Dendritic cell treated with granulocyte-macrophage colony-stimulating factor and Interleukin-4, amounts not matched to agents 40 ng/mL and 50 ng/mL, for 4 days (primary cell): ENCODE results near the gene PLEKHO2.

Source experiments
- H3K27ac Mint-ChIP-seq: one replicate; pipeline ENCODE4 v1.8.0; 2022; ENCODE audit warnings: mild to moderate bottlenecking, mixed read lengths
- H3K27me3 Mint-ChIP-seq: one replicate; pipeline ENCODE4 v1.8.0; 2022; ENCODE audit warnings: mild to moderate bottlenecking, mixed read lengths
- H3K36me3 Mint-ChIP-seq: one replicate; pipeline ENCODE4 v1.8.0; 2022; ENCODE audit warnings: low read depth, mixed read lengths
- H3K4me1 Mint-ChIP-seq: one replicate; pipeline ENCODE4 v1.8.0; 2022; ENCODE audit warnings: low read depth, mixed read lengths
- H3K4me3 Mint-ChIP-seq: one replicate; pipeline ENCODE4 v1.8.0; 2022; ENCODE audit warnings: mild to moderate bottlenecking, moderate library complexity, mixed read lengths
- H3K9me3 Mint-ChIP-seq: one replicate; pipeline ENCODE4 v1.8.0; 2022; ENCODE audit warnings: mixed read lengths
- intact Hi-C: fragments of 100-400 bp; cut with micrococcal nuclease; formaldehyde crosslinking; loops from one replicate; pipeline ENCODE4 v1.15.0; 2022

The PLEKHO2 gene

GRCh38 chr15:64842986-64843561 lies 1.4 kb downstream of the PLEKHO2 start:
- H3K9me3 Mint-ChIP-seq, result no peaks in the 10 kb centered on the region
- peaks cover 72% of the 10 kb centered on the region for H3K4me1 Mint-ChIP-seq
- peak overlapping the region; percentile 90 for H3K4me3 Mint-ChIP-seq
- no peaks in the 10 kb centered on the region for H3K27me3 Mint-ChIP-seq
- H3K27ac Mint-ChIP-seq, result peak overlapping the region; percentile 87
- intact Hi-C loops, result loop anchor here (1.0 to 5.0 kb wide), 3 partner anchors 8 to 149 kb away; no protein-coding TSS in a partner anchor
- peaks cover 64% of the 10 kb centered on the region for H3K36me3 Mint-ChIP-seq

DNA sequence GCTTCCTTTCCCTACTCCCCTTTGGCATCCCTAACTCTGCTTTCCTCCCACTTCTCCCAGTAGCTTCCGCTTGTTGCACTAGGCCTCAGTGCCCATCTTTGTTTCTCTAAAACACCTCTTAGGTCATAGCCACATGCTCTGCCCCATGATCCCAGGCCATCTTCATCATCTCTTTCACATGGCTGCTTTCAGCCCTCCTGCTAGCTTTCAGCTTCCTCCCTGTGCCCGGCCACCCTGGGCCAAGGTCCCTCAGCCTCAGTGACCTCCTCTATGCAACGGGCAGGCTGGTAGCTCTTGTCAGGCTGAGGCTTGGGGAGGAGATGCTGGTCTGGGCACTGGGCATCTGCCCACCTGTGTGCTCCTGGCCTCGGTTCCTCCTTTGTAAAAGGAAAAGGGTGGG lies 2.3 kb downstream of the PLEKHO2 start:
- Mint-ChIP-seq H3K36me3 (peaks cover 73% of the 10 kb centered on the region), H3K9me3 (no peaks in the 10 kb centered on the region), H3K27me3 (no peaks in the 10 kb centered on the region), H3K27ac (peak overlapping the region; percentile 87), H3K4me3 (peak overlapping the region; percentile 90), H3K4me1 (peaks cover 70% of the 10 kb centered on the region)
- intact Hi-C loops, result loop anchor here (1.0 to 5.0 kb wide), 3 partner anchors 7 to 148 kb away; no protein-coding TSS in a partner anchor

GRCh38 chr15:64844576-64845145 lies 2.9 kb downstream of the PLEKHO2 start:
- intact Hi-C loops, result loop anchor here (5.0 kb wide), 1 partner anchor 148 kb away; no protein-coding TSS in a partner anchor

DNA sequence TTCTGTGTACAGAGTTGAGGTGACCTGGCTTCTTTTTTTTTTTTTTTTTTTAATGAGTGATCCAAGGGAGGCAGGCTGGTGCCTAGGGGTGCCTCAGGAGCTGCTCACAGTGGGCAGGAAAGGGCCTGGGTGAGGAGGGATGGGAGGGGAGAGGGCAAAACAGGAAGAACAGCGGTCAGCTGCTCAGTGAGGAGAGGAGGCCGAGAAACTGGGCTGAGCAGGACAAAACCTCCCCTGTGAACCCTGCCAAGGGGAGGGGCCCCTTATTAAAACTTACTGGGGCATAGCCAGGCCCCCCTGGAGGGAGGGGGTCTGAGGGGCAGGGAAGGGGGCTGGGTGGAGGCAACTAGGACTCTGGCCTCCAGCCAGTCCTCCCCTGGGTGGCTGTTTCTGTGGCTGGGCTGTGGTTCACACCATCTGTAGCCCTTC lies 3.5 kb downstream of the PLEKHO2 start:
- peak overlapping the region; percentile 90 for H3K4me3 Mint-ChIP-seq
- peaks cover 85% of the 10 kb centered on the region for H3K36me3 Mint-ChIP-seq
- no peaks in the 10 kb centered on the region for H3K9me3 Mint-ChIP-seq
- H3K27ac Mint-ChIP-seq, result peak overlapping the region; percentile 87
- H3K27me3 Mint-ChIP-seq, result no peaks in the 10 kb centered on the region
- intact Hi-C loops, result no loop called here
- peaks cover 64% of the 10 kb centered on the region for H3K4me1 Mint-ChIP-seq

More at GRCh38 chr15:64844576-64845145, 2.9 kb downstream of the PLEKHO2 start:
- peaks cover 80% of the 10 kb centered on the region for H3K36me3 Mint-ChIP-seq
- H3K4me1 Mint-ChIP-seq, result peaks cover 67% of the 10 kb centered on the region
- peak overlapping the region; percentile 87 for H3K27ac Mint-ChIP-seq
- no peaks in the 10 kb centered on the region for H3K27me3 Mint-ChIP-seq
- peak overlapping the region; percentile 90 for H3K4me3 Mint-ChIP-seq
- no peaks in the 10 kb centered on the region for H3K9me3 Mint-ChIP-seq

DNA sequence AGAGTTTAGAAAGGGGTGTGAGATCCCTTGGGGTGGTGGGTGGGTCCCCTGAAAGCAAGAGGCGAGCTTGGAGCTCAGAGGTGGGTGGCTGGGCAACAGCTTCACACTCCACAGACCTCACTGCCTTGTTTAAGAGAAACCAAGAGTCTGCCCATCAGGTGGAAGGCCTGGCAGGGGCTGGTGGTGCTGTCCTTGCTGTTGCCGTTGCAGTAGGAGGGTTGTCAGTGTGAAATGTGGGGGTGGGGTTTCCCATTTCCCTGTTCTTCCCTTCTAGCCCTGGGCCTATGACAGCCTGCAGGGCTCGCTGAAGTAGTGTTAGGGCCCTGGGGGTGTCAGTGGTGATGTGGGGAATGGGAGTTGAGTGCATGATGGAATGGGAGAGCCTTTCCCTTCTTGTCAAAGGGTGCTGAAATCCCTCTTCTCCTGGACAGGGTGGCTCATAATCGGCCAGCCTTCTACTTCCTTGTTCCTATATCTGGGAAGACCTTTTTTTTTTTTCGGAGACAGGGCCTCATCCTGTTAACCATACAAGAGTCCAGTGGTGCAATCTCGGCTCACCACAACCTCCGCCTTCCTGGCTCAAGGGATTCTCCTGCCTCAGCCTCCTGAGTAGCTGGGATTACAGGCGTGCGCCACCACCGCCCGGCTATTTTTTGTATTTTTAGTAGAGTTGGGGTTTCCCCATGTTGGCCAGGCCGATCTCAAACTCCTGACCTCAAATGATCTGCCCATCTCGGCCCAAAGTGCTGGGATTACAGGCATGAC lies 4.3 kb downstream of the PLEKHO2 start:
- Mint-ChIP-seq H3K4me3 (peak overlapping the region; percentile 90), H3K27me3 (no peaks in the 10 kb centered on the region), H3K4me1 (peaks cover 64% of the 10 kb centered on the region), H3K36me3 (peaks cover 93% of the 10 kb centered on the region), H3K27ac (peak overlapping the region; percentile 87), H3K9me3 (no peaks in the 10 kb centered on the region)
- intact Hi-C loops, result no loop called here

- intact Hi-C loops, result no loop called here
- peak overlapping the region; percentile 87 for H3K27ac Mint-ChIP-seq
Observed at GRCh38 chr15:64847016-64847415, 5.3 kb downstream of the PLEKHO2 start.

DNA sequence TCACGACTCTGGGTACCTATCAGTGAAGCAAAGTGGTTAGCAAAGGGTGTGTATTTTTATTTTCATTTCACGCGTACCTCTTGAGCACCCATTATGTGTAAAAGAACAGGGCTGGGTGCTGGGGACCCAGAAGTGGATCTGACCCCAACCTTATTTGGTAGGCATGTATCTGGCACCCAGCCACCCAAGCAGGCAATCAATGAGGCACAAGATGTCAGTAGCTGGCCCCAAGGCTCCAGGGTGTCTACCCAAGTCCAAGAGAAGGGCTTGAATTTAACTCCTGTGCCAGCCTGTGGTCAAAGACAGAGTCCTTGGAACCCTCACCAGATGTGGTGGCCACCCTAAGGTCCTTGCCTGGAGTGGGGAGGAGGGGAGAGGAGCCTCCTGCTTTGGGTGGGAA lies 5.7 kb downstream of the PLEKHO2 start:
- Mint-ChIP-seq H3K9me3 (no peaks in the 10 kb centered on the region), H3K27ac (peak overlapping the region; percentile 87), H3K27me3 (no peaks in the 10 kb centered on the region), H3K4me3 (peak overlapping the region; percentile 59), H3K4me1 (peaks cover 76% of the 10 kb centered on the region), H3K36me3 (peaks cover 100% of the 10 kb centered on the region)
- intact Hi-C loops, result no loop called here

More at GRCh38 chr15:64847016-64847415, 5.3 kb downstream of the PLEKHO2 start:
- Mint-ChIP-seq H3K36me3 (peaks cover 100% of the 10 kb centered on the region), H3K4me1 (peaks cover 72% of the 10 kb centered on the region), H3K27me3 (no peaks in the 10 kb centered on the region), H3K4me3 (peak overlapping the region; percentile 90), H3K9me3 (no peaks in the 10 kb centered on the region)

DNA sequence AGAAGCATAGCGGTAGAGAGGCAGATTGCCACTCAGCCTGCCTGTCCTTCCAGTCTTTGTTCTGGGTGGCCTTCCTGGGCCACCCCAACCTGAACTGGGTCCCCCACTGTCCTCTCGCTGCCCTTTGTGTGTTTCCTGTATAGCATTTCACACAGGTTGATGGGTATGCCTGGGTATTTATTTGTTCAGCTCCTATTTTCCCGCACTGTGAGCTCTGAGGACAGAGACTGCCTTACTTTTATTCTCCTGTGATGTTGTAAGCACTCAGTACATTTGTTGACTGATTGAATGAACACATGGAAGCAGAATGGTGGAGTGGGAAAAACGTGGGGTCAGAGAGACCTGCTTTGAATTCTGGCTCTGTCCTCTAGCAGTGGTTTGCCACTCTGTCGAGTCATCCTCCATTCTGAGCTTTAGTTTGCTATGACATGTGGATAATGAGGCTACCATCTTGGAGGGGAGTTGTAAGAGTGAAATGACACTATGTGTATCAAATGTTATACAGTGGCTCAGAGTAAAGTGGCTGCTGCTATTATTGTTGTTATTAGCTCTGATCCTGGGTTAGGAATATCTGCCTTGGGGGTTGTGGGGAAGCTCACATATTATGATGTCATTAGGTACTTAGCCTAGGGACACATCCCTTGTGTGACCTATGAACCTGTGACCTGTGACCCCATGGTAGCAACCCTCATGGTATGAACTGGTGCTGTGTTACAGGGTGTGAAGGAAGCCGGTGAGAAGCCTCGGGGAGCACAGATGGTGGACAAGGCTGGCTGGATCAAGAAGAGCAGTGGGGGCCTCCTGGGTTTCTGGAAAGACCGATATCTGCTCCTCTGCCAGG lies 6.4 kb downstream of the PLEKHO2 start:
- H3K9me3 Mint-ChIP-seq, result no peaks in the 10 kb centered on the region
- peaks cover 76% of the 10 kb centered on the region for H3K4me1 Mint-ChIP-seq
- intact Hi-C loops, result no loop called here
- no peaks in the 10 kb centered on the region for H3K27me3 Mint-ChIP-seq
- peaks cover 100% of the 10 kb centered on the region for H3K36me3 Mint-ChIP-seq
- H3K27ac Mint-ChIP-seq, result peak overlapping the region; percentile 87
- H3K4me3 Mint-ChIP-seq, result peak overlapping the region; percentile 59

DNA sequence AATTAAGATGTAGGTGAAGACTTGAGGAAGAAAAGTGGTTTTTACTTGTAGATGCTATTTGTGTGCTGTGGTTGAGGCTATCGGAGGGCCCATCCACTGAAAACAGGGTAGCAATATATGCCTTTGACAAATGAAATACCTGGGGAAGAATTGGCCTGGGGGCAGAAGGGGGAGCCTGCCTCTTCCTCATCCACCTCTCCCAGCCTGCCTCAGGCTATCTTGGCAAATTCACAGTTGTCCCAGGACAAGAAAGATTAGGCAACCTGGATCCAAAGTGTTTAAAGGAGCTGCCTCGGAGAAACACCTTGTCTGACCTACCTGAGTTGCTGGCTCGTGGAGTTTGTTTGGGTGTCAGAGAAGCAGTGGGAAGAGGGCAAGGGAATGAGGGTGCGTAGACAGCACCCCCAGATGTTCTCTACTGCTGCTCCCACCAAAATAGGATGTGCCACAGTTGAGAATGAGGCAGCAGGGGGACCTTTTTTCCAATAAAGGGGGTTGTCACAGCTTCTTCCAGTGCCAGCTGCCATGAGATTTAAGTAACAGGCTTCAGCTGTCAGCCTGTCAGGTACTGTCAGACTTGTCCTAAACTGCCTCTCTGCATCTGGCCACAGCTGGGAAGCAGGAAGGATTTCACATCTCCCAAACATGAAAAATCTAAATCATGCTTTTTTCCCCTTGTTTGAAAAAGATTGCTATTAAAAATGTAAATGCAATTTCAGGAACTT lies 9.2 kb downstream of the PLEKHO2 start:
- intact Hi-C loops, result loop anchor here (1.0 kb wide), 1 partner anchor 8 kb away; no protein-coding TSS in a partner anchor
- Mint-ChIP-seq H3K36me3 (peaks cover 100% of the 10 kb centered on the region), H3K9me3 (no peaks in the 10 kb centered on the region), H3K27ac (peak overlapping the region; percentile 84), H3K27me3 (no peaks in the 10 kb centered on the region), H3K4me1 (peaks cover 84% of the 10 kb centered on the region), H3K4me3 (peak overlapping the region; percentile 78)

GRCh38 chr15:64851503-64851840 lies 9.8 kb downstream of the PLEKHO2 start:
- H3K27me3 Mint-ChIP-seq, result no peaks in the 10 kb centered on the region
- H3K4me3 Mint-ChIP-seq, result peak overlapping the region; percentile 78
- H3K36me3 Mint-ChIP-seq, result peaks cover 100% of the 10 kb centered on the region
- H3K4me1 Mint-ChIP-seq, result peaks cover 84% of the 10 kb centered on the region
- H3K9me3 Mint-ChIP-seq, result no peaks in the 10 kb centered on the region
- intact Hi-C loops, result loop anchor here (1.0 kb wide), 1 partner anchor 8 kb away; no protein-coding TSS in a partner anchor
- H3K27ac Mint-ChIP-seq, result peak overlapping the region; percentile 84

DNA sequence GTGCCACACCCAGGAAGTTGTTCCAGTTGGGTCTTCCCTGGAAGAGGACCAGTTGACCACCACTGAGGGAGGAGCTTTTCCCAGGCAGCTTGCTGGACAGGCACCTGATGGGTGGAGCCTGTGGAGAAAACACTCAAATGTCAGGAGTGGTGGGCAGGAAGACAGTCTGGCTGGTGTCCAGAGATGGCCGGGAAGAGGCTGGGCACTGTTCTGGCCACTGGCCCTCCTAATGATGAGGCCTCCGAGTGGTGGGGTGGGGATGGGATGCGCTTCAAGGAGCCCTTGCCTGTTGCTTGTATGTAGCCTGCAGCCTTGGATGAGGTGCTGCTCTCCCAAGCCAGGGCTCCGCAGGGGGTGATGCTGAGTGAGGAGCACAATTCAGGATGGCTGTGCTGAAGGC lies 12.3 kb downstream of the PLEKHO2 start:
- Mint-ChIP-seq H3K36me3 (peaks cover 100% of the 10 kb centered on the region), H3K27ac (peak overlapping the region; percentile 84), H3K4me1 (peaks cover 87% of the 10 kb centered on the region)

GRCh38 chr15:64854526-64854925 lies 12.8 kb downstream of the PLEKHO2 start:
- intact Hi-C loops, result no loop called here
- Mint-ChIP-seq H3K4me1 (peaks cover 90% of the 10 kb centered on the region), H3K27ac (peak overlapping the region; percentile 84), H3K4me3 (peak overlapping the region; percentile 37), H3K27me3 (no peaks in the 10 kb centered on the region), H3K36me3 (peaks cover 100% of the 10 kb centered on the region), H3K9me3 (no peaks in the 10 kb centered on the region)

More for the DNA sequence above, 12.3 kb downstream of the PLEKHO2 start:
- H3K4me3 Mint-ChIP-seq, result peak overlapping the region; percentile 47
- no peaks in the 10 kb centered on the region for H3K9me3 Mint-ChIP-seq
- intact Hi-C loops, result no loop called here
- H3K27me3 Mint-ChIP-seq, result no peaks in the 10 kb centered on the region
